ENCODE measurements around the gene CDYL. TPM values are rescaled to one million over a fixed set of nuclear protein-coding genes. Genes with fewer than 3 reads are reported as not detected.
A peak's percentile ranks its signal among the peaks of the same experiment; 100 is the strongest.

CDYL gene, protein sequence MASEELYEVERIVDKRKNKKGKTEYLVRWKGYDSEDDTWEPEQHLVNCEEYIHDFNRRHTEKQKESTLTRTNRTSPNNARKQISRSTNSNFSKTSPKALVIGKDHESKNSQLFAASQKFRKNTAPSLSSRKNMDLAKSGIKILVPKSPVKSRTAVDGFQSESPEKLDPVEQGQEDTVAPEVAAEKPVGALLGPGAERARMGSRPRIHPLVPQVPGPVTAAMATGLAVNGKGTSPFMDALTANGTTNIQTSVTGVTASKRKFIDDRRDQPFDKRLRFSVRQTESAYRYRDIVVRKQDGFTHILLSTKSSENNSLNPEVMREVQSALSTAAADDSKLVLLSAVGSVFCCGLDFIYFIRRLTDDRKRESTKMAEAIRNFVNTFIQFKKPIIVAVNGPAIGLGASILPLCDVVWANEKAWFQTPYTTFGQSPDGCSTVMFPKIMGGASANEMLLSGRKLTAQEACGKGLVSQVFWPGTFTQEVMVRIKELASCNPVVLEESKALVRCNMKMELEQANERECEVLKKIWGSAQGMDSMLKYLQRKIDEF
- polyA plus RNA-seq (2013, experiment 1 of 2; ENCODE audit: insufficient read length) = 23.1 TPM
- polyA plus RNA-seq (2013, experiment 2 of 2; ENCODE audit: insufficient read length) = 22.3 TPM

- peak; percentile 94 for DNase-seq
These were observed at the start of gene CDYL for GRCh38 chr6:4776131-4776492. Gene CDYL, plus strand, starts transcription at chr6:4776404. Its CDS starts 380 bp downstream, at chr6:4776784.

DNA sequence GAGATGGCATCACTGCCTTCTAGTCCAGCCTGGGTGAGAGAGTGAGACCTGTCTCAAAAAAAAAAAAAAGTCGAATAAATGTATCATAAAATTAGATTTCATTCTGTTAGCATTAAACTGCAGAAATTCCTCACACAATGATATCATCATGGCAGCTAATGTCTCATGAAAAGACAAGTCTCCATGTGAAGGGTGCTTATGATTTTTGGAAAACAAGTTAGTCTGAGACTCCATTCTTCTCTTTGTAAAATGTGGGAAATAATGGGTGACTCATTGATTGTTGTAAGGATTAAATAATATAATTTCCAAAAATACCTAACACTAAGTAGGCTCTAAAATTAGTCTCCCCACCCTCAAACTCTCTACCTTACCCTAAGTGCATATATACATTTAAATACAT is 49.6 kb upstream of the CDYL start:
- DNase-seq = no peak

GRCh38 chr6:4727217-4727616 is 49.0 kb upstream of the CDYL start:
- DNase-seq = no peak

DNA sequence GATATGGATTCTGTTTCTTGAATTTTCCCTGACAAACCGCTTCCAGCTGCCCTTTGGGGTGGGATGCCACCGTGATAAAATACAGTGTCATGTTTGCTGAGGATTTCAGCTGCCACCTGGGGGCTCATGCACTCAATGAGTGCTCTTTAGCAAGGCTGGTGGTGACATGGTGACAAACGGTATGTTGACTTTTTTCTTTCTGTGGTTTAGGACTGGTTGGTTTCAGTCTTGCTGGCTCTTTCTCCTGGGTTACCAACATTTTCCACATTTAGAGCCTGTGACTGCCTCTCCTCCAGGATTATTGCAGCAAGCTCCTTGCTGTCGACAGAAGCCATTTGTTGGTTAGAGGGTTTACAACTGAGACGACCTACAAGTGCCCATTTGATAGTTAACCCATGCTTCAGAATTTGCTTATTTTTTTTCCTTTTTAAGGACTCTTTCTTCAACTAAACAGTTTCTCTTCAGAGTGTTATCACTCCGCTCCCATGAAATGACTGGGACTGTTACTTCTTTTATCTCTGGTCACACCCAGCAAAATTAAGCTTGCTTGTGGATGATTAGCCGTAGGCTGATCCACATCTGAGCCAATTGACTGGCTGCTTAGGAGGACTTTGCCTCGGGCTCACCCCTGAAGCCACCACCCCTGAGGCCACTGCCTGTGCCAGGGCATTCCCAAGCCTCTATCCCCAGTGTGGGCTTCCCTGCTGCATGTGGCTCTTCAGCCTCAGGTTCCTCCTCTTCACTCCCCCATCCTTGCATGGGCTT is 48.4 kb upstream of the CDYL start:
- DNase-seq = peak; percentile 17

DNA sequence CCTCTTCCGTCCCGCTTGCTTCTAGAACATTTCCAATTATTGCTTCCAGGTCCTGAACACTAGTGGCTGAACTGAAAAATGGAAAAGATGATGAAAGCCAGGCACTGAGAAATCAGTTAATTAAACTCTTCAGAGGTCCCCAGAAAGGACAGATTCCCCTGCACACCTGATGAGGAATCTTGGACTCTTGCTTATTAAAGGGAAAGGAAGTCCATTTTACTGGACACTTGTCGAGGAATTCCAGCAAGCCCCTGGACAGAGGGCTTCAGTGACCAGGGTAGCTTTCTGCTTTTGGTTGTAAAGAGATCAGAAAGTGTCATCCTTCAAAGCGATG is 47.8 kb upstream of the CDYL start:
- no peak for DNase-seq

- no peak for DNase-seq
These were observed 47.3 kb upstream of the CDYL start for GRCh38 chr6:4728926-4729325.

GRCh38 chr6:4731996-4732395 is 44.2 kb upstream of the CDYL start:
- DNase-seq = no peak

DNA sequence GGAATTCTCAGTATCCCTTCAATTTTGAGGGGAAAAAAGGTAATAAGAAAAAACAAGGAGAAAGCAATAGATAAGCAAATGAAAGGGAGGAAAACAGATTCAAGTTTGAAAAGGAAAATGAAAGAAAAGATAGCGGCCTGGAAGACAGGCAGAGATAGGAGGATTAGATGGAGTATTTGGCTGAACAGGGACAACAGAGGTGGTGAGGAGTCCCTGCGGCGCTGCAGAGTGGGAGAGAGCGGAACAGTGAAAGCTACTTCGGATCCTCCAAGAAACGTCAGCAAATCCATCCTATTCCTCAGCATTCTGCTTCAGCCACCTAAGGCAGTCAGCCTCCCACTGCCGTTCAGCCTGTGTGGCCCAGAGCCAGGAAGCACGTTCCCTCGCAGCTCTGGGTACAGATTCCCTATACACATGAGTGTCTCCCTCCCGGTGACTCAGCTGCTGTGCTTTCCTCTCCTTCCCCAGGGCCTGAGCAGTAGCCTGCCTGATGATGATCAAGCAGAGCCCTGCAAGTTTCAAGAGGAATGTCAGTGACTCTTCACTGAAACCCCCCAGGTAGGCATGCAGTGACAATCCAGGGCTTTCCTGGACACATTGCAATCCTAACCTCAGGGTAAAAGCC is 43.4 kb upstream of the CDYL start:
- DNase-seq = peak; percentile 97

GRCh38 chr6:4736371-4736873 is 39.8 kb upstream of the CDYL start:
- no peak for DNase-seq

DNA sequence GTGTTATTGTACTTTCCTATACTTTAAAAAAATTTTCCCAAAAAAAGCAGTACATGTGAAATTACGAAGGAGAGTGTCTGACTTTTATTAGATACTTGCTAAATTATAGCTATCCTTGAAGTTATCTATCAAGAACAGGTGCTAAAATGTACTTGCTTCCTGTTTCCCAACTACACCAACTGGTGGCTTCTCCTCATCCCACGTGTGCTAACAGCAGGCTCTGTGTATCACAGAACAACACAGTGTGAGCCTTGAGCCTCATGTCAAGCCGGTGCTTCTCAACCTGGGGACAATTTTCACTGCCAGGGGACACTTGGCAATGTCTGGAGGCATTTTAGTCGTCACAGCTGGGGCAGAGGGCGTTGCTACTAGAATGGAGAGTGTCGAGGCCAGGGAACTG is 36.2 kb upstream of the CDYL start:
- no peak for DNase-seq

GRCh38 chr6:4743062-4743461 is 33.1 kb upstream of the CDYL start:
- no peak for DNase-seq

DNA sequence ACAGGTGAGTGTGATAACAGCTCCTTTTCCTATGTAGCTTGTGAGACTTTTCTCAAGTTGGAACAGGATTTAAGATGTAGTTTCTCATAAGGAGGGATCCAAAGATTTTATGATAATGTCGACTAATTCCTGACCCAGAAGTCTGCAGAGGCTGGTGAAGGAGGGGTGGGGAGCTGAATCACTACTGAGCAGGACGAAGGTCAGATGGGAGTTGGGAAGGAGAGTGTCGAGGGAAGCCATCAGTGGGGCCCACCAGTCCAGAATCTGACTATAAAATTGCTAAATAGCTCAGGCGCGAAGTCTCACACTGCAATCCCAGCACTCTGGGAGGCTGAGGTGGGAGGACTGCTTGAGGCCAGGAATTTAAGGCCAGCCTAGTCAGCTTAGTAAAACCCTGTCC is 32.3 kb upstream of the CDYL start:
- DNase-seq = no peak

DNA sequence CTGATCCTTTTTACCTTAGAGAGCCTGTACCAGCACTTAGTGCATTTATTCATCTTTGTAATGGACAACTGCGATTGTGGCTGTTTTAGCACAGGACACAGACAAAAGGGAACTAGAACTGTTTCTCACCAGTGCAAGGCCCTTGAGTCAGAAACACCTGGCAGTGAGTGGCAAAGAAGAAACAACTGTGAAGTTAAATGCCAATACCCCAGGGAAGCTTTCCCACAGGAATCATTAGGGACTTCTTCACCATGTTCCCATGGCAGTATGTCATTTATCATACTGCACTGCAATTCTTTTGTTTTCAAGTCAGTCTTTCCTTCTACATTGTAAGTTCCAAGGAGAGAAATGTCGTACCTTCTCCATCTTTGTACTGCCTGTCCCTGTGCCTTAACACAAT is 28.6 kb upstream of the CDYL start:
- DNase-seq = no peak

- no peak for DNase-seq
These were observed 24.3 kb upstream of the CDYL start for GRCh38 chr6:4751823-4752464.

DNA sequence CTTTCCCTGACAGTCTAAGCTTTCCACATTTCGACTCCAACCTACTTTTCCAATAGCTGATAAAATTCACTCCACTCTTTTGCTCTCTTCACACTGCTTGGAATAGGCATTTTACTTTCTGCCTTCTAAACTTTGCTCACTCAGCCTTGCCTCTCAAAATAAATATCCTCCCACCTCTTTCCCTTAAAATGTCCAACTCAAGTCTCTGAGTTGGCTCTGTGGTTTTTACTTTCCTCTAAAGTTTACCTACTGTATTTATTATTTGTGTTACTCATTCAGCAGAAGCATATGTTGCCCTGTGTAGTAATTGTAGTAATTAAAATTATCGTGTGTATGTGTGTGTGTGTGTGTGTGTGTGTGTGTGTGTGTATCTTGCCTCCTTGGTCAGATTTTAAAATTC is 20.0 kb upstream of the CDYL start:
- no peak for DNase-seq

GRCh38 chr6:4759997-4760396 is 16.2 kb upstream of the CDYL start:
- DNase-seq = no peak

- DNase-seq = no peak
These were observed 15.4 kb upstream of the CDYL start for GRCh38 chr6:4760773-4761172.

DNA sequence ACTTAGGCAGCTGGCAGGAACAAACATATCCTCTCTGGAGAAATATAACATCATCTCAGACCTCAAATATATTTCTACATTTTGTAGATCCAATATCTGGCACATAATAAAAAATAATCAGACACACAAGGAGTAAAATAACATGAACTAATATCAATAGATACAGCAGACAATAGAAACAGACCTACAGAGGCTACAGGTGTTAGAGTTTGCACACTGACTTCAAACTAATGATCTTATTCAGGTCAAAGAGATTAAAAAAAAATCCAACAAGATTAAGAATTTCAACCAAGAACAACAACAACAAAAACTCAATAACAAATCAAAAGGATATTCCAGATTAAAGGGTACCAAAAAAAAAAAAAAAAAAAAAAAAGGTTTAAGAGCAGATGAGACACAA is 13.9 kb upstream of the CDYL start:
- no peak for DNase-seq

- no peak for DNase-seq
These were observed 12.3 kb upstream of the CDYL start for GRCh38 chr6:4763921-4764320.

GRCh38 chr6:4768815-4769214 is 7.4 kb upstream of the CDYL start:
- no peak for DNase-seq

DNA sequence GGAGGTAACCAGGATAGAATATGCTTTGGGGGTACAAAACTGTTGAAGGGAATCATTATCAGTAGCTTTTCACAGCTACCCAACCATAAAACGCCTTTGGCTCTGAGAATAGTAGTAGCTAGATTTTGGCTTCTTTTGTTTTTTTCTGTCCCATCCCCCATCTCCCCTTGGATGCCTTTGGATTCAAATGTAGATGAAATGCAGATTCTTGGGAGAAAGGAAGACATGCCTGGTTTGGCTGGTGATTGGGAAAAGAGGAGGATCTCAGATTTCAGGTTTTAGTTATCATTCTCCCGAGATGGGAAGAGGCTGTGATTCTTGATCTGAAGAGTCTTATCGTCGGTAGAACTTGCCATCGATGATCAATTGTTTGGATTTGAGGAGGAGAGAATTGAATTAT is 3.5 kb upstream of the CDYL start:
- DNase-seq = no peak

DNA sequence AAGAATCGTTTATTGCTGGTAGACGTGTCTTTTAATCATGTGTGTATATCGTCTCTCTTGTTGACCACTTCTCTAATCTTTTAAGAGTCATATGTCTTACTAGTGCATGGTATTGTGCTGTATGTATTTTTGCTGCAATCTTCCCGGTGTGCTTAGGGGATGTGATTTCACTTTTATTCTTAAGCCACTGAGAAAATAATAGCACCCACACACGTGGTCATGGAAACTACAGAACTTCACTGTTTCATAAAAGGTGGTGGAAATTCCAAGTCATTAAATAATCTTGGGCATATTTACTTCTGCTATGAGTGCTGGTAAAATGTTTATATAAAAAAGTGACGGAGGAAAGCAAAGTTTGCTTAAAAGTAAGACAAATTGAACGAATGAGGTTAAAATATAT is 3.0 kb upstream of the CDYL start:
- DNase-seq = no peak

GRCh38 chr6:4774296-4774695 is 1.9 kb upstream of the CDYL start:
- DNase-seq = no peak
